ENCODE data around the gene MGAT1. TPM values are rescaled to one million over a fixed set of nuclear protein-coding genes. Genes with fewer than 3 reads are reported as not detected.

The MGAT1 gene
- polyA plus RNA-seq, 3 donors = 231 to 523 (median 385) TPM

GRCh38 chr5:180804129-180804618 lies 1.6 kb upstream of the MGAT1 start:
- H3K27ac Mint-ChIP-seq = peak overlapping the region; percentile 93 to 98 (median 96)
- H3K4me3 Mint-ChIP-seq = peak overlapping the region; percentile 95 to 97
- peak overlapping the region; percentile 51 to 98 (median 97) for H3K4me3 ChIP-seq (replicated peaks in 1 of 3; ENCODE audit: low read depth in 2 of 3, low read length in 3 of 3)
- no peaks in the 10 kb centered on the region for H3K9me3 Mint-ChIP-seq
- peak overlapping the region; percentile 94 for H3K9ac ChIP-seq (ENCODE audit: insufficient read depth, low read length, poor library complexity, severe bottlenecking)
- H3K79me2 ChIP-seq (ENCODE audit: insufficient read depth, low read length) = peaks cover 87% of the 10 kb centered on the region
- H3K36me3 Mint-ChIP-seq = peaks cover 42 to 48% of the 10 kb centered on the region in 2 donors
- H3K4me2 ChIP-seq (replicated peaks; ENCODE audit: extremely low read depth, low read length, poor library complexity, severe bottlenecking) = peak overlapping the region; percentile 92
- 27% methylated on average over 16 of the region's 22 CpGs for WGBS (ENCODE audit: insufficient coverage)
- H3K27me3 ChIP-seq (ENCODE audit: control insufficient read depth in 2 of 2, insufficient read depth in 2 of 2, low read length in 2 of 2) = no peaks in the 10 kb centered on the region
- peaks cover 82 to 88% of the 10 kb centered on the region in 2 donors for H3K4me1 ChIP-seq (ENCODE audit: control insufficient read depth in 1 of 2, insufficient read depth in 2 of 2, low read length in 2 of 2)
- intact Hi-C loops (cut with micrococcal nuclease) = loop anchor here (5.0 to 10.0 kb wide), 3 partner anchors 33 to 421 kb away; partner anchors contain the start of gene TRIM41 (in 2 of the 2)
- H3K9me3 ChIP-seq (replicated peaks in 1 of 2; ENCODE audit: control insufficient read depth in 1 of 2, insufficient read depth in 1 of 2, low read length in 2 of 2) = no peaks in the 10 kb centered on the region
- H2AFZ ChIP-seq (ENCODE audit: insufficient read depth, low read depth, low read length, poor library complexity, severe bottlenecking) = no peak overlapping the region
- H3K36me3 ChIP-seq (replicated peaks in 1 of 2; ENCODE audit: control insufficient read depth in 1 of 2, insufficient read depth in 2 of 2, low read length in 2 of 2) = peaks cover 25 to 32% of the 10 kb centered on the region in 2 donors
- H3K27ac ChIP-seq (ENCODE audit: low read depth in 1 of 2, low read length in 2 of 2) = peak overlapping the region; percentile 97 to 98
- H3K27me3 Mint-ChIP-seq (ENCODE audit: low read depth in 3 of 3) = peaks cover 0 to 2% (median 0%) of the 10 kb centered on the region in 3 donors
- peak in 1 of 3 donors; percentile 4 for DNase-seq
- no peak for TF ChIP-seq CTCF (IDR thresholded peaks at IDR 0.05)
- peaks cover 82% of the 10 kb centered on the region for H3K4me1 Mint-ChIP-seq
- peaks cover 35% of the 10 kb centered on the region for H4K20me1 ChIP-seq (ENCODE audit: insufficient read depth, low read length)

- Histone ChIP-seq H3K4me2 (replicated peaks; ENCODE audit: extremely low read depth, low read length, poor library complexity, severe bottlenecking) (peak overlapping the region; percentile 92), H3K9ac (ENCODE audit: insufficient read depth, low read length, poor library complexity, severe bottlenecking) (peak overlapping the region; percentile 94), H3K36me3 (replicated peaks in 1 of 2; ENCODE audit: control insufficient read depth in 1 of 2, insufficient read depth in 2 of 2, low read length in 2 of 2) (peaks cover 25 to 39% of the 10 kb centered on the region in 2 donors), H3K4me1 (ENCODE audit: control insufficient read depth in 1 of 2, insufficient read depth in 2 of 2, low read length in 2 of 2) (peaks cover 82 to 88% of the 10 kb centered on the region in 2 donors), H3K79me2 (ENCODE audit: insufficient read depth, low read length) (peaks cover 87% of the 10 kb centered on the region), H2AFZ (ENCODE audit: insufficient read depth, low read depth, low read length, poor library complexity, severe bottlenecking) (peak overlapping the region; percentile 39), H3K4me3 (replicated peaks in 1 of 3; ENCODE audit: low read depth in 2 of 3, low read length in 3 of 3) (peak overlapping the region; percentile 51 to 98 (median 97)), H4K20me1 (ENCODE audit: insufficient read depth, low read length) (peaks cover 42% of the 10 kb centered on the region), H3K27me3 (ENCODE audit: control insufficient read depth in 2 of 2, insufficient read depth in 2 of 2, low read length in 2 of 2) (no peaks in the 10 kb centered on the region), H3K9me3 (replicated peaks in 1 of 2; ENCODE audit: control insufficient read depth in 1 of 2, insufficient read depth in 1 of 2, low read length in 2 of 2) (no peaks in the 10 kb centered on the region), H3K27ac (ENCODE audit: low read depth in 1 of 2, low read length in 2 of 2) (peak overlapping the region; percentile 97 to 98)
- no peaks in the 10 kb centered on the region for H3K9me3 Mint-ChIP-seq
- 0% methylated on average over 36 of the region's 41 CpGs for WGBS (ENCODE audit: insufficient coverage)
- TF ChIP-seq CTCF (IDR thresholded peaks at IDR 0.05) = no peak
- DNase-seq = peak; percentile 90 to 91 (median 91)
- H3K27me3 Mint-ChIP-seq (ENCODE audit: low read depth in 3 of 3) = peaks cover 0 to 2% (median 0%) of the 10 kb centered on the region in 3 donors
- intact Hi-C loops (cut with micrococcal nuclease) = loop anchor here (2.0 to 10.0 kb wide), 5 partner anchors 27 to 421 kb away; partner anchors contain the start of genes TRIM41 (in 2 of the 2) and ZFP62 (in 2 of the 2)
- peaks cover 45 to 46% of the 10 kb centered on the region in 2 donors for H3K36me3 Mint-ChIP-seq
- H3K27ac Mint-ChIP-seq = peak overlapping the region; percentile 94 to 98 (median 97)
- H3K4me3 Mint-ChIP-seq = peak overlapping the region; percentile 95 to 97
- H3K4me1 Mint-ChIP-seq = peaks cover 82% of the 10 kb centered on the region
Measured at GRCh38 chr5:180803181-180804128, 849 bp upstream of the MGAT1 start.
